ENCODE results near the gene SLC6A18.

- no peak for TF ChIP-seq CTCF (IDR thresholded peaks at IDR 0.05; ENCODE audit: low read depth, low read length)
- no peak for TF ChIP-seq EZH2phosphoT487 (IDR thresholded peaks at IDR 0.05; ENCODE audit: low read depth)
These were observed 43.5 kb upstream of the SLC6A18 start for GRCh38 chr5:1181451-1182359.

All from OCI-LY3 (cell line).